B cell (primary cell): ENCODE results near the gene PDGFRA. TPM values are rescaled to one million over a fixed set of nuclear protein-coding genes. Genes with fewer than 3 reads are reported as not detected.
"Not testable (repeated sequence)": the region's sequence is repeated elsewhere in the genome, so short reads cannot be mapped to it uniquely, and the experiment has no call there.

Experiments used
- ATAC-seq: fragments of 200-7000 bp; cut with Tn5 transposase; one replicate; pipeline ENCODE4 v1.10.0; 2021; ENCODE audit warnings: low read depth, mild to moderate bottlenecking, moderate number of reproducible peaks, moderate library complexity
- CTCF ChIA-PET: fragments of 350-600 bp; sonication (Branson Sonifier 250); formaldehyde crosslinking; loops from one replicate; lab custom pipeline; 2021; ENCODE audit warnings: antibody characterized with exemption, inconsistent platforms; lab: Charles Lee
- POLR2A ChIA-PET: fragments of 350-600 bp; sonication (Branson Sonifier 250); formaldehyde crosslinking; loops from one replicate; lab custom pipeline; 2021; ENCODE audit warnings: antibody characterized with exemption; lab: Charles Lee
- DNase-seq: peaks from one replicate; pipeline ENCODE4 v3.0.0; 2013
- H2AFZ ChIP-seq: 2 replicates; pipeline ENCODE4 v1.6.1; 2012; ENCODE audit warnings: mild to moderate bottlenecking, low read depth, low read length; ENCODE audit not compliant: insufficient read depth, poor library complexity, severe bottlenecking
- H3K27ac ChIP-seq, 2 donors: 1 replicate in 1 of 2; 2 replicates in 1 of 2; pipeline ENCODE4 v1.5.1; 2012 to 2013; ENCODE audit warnings: low read length in 2 of 2, mild to moderate bottlenecking in 2 of 2, moderate library complexity in 1 of 2
- H3K27me3 ChIP-seq, 4 experiments: fragments of 200-600 bp in 1 of 4; sonication (generic) in 1 of 4; replicated peaks in 1 of 4; 1 replicate in 2 of 4; 2 replicates in 2 of 4; pipeline versions ENCODE4 v1.6.1 to v1.7.0; 2013 to 2016; ENCODE audit warnings: low read length in 3 of 4, mild to moderate bottlenecking in 2 of 4, mixed read lengths in 1 of 4, moderate library complexity in 1 of 4; ENCODE audit not compliant: insufficient read depth in 4 of 4, control insufficient read depth in 3 of 4; ENCODE audit errors: control extremely low read depth in 1 of 4
- H3K36me3 ChIP-seq, 2 experiments: replicated peaks in 1 of 2; 1 replicate in 1 of 2; 2 replicates in 1 of 2; pipeline versions ENCODE4 v1.6.1 to v1.7.1; 2013; ENCODE audit warnings: low read length in 1 of 2; ENCODE audit not compliant: insufficient read depth in 2 of 2, control insufficient read depth in 1 of 2; ENCODE audit errors: control extremely low read depth in 1 of 2, extremely low read depth in 1 of 2
- H3K4me1 ChIP-seq, 2 donors: fragments of 200-600 bp in 1 of 2; sonication (generic) in 1 of 2; 1 replicate in 1 of 2; 2 replicates in 1 of 2; pipeline versions ENCODE4 v1.5.1 to v1.6.1; 2013 to 2017; ENCODE audit warnings: low read length in 2 of 2; ENCODE audit not compliant: control insufficient read depth in 2 of 2, insufficient read depth in 2 of 2
- H3K4me2 ChIP-seq: replicated peaks from 2 replicates; pipeline ENCODE3; 2012; ENCODE audit warnings: mild to moderate bottlenecking, low read depth, low read length; ENCODE audit not compliant: poor library complexity, severe bottlenecking
- H3K4me3 ChIP-seq, 5 experiments: fragments of 200-600 bp in 1 of 5; sonication (generic) in 1 of 5; 1 replicate in 3 of 5; 2 replicates in 2 of 5; pipeline versions ENCODE4 v1.5.1 to v1.7.0; 2011 to 2016; ENCODE audit warnings: low read length in 4 of 5, mild to moderate bottlenecking in 4 of 5, low read depth in 2 of 5, control low read depth in 1 of 5, moderate library complexity in 1 of 5; ENCODE audit not compliant: insufficient read depth in 1 of 5; ENCODE audit errors: control extremely low read depth in 1 of 5, extremely low read depth in 1 of 5
- H3K79me2 ChIP-seq: fragments of 200-600 bp; sonication (generic); one replicate; pipeline ENCODE4 v1.6.0; 2016; ENCODE audit warnings: low read length; ENCODE audit not compliant: control insufficient read depth, insufficient read depth
- H3K9ac ChIP-seq: fragments of 200-600 bp; sonication (generic); 2 replicates; pipeline ENCODE4 v1.6.1; 2017; ENCODE audit warnings: mild to moderate bottlenecking, low read length, moderate library complexity
- H3K9me3 ChIP-seq, 3 donors: one replicate each; pipeline versions ENCODE4 v1.6.1 to v1.7.1; 2013; ENCODE audit warnings: low read length in 2 of 3; ENCODE audit not compliant: control insufficient read depth in 2 of 3, insufficient read depth in 1 of 3; ENCODE audit errors: control extremely low read depth in 1 of 3
- H4K20me1 ChIP-seq: 2 replicates; pipeline ENCODE4 v1.6.0; 2012; ENCODE audit warnings: mild to moderate bottlenecking, low read length; ENCODE audit not compliant: insufficient read depth, control insufficient read depth, poor library complexity, severe bottlenecking
- H3K27ac Mint-ChIP-seq: one replicate; pipeline ENCODE4 v1.8.0; 2021; ENCODE audit warnings: mixed read lengths
- H3K27me3 Mint-ChIP-seq: one replicate; pipeline ENCODE4 v1.8.0; 2021; ENCODE audit warnings: mixed read lengths
- H3K4me1 Mint-ChIP-seq: one replicate; pipeline ENCODE4 v1.8.0; 2021; ENCODE audit warnings: mixed read lengths
- H3K4me3 Mint-ChIP-seq: one replicate; pipeline ENCODE4 v1.8.0; 2021; ENCODE audit warnings: mixed read lengths
- H3K9me3 Mint-ChIP-seq: one replicate; pipeline ENCODE4 v1.8.0; 2022; ENCODE audit warnings: mixed read lengths; ENCODE audit not compliant: insufficient read depth
- EZH2 ChIP-seq: IDR thresholded peaks from 2 replicates; pipeline ENCODE4 v1.6.1; 2012; ENCODE audit warnings: borderline replicate concordance, low read depth, mild to moderate bottlenecking, moderate library complexity, low read length; ENCODE audit not compliant: insufficient read depth, poor library complexity, severe bottlenecking
- WGBS: methylation state at CpG from one replicate; pipeline ENCODE4 v1.1.5; 2013; ENCODE audit warnings: missing lambda C conversion rate; ENCODE audit not compliant: insufficient coverage; 5-methylcytosine and 5-hydroxymethylcytosine counted together
- intact Hi-C: fragments of 100-400 bp; cut with micrococcal nuclease; formaldehyde crosslinking; loops from one replicate; pipeline ENCODE4 v1.10.0; 2022
- polyA plus RNA-seq: library from polyadenylated mRNA; depleted of rRNA; stranded (reverse); fragments of >200 nt; gene quantifications from 2 replicates; pipeline ENCODE4 v1.2.3, GENCODE V29; 2012
- total RNA-seq, 2 donors: library from RNA; stranded (reverse); fragments of 120-200 nt in 1 of 2; gene quantifications; 1 replicate in 1 of 2; 2 replicates in 1 of 2; pipeline versions ENCODE4 v1.2.3 to v1.2.4, GENCODE V29; 2013 to 2022
- TF ChIP-seq, protein P1 (sequence below): fragments of 200-600 bp; IDR thresholded peaks from one replicate; pipeline ENCODE4 v1.8.0; 2022; ENCODE audit warnings: antibody characterized with exemption, mild to moderate bottlenecking

The PDGFRA gene
- total and polyA plus RNA-seq, 2 donors (not counting 1 experiment from before 2014, with no cell fraction given): not detected

DNA sequence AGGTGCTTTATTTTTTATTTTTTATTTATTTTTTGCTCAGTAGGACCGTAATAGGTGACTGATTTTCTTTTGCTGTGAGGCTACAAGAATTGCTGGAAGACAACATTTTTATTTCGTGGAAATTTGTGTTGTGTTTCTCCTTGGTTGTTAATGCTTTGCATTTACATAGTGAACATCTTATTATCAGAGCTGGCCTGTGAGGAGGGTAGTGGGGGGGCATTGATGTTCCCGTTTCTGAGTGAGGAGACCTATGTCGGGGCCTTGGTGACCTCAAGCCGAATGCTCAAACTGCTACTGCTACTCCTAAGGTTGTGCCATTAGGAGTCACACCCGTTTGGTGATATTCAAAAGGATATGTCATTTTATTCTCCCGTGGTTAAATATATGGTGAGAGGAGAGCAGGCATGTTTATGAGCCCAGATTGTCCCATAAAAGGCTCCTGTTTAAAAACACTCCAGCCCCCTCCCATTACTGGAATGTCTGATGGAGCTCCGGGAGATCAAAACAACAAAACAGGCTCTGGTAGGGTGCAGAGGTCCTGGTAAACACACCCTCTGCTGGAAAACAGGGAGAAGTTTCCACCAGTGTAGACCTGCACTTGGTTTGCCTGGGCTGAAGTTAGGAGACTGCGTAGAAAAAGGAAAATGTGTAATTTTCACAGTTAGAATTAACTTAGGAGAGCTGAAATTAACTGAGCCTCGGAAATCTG is 5.6 kb downstream of the PDGFRA start:
- peaks cover 41 to 45% of the 10 kb centered on the region in 2 donors for H3K4me1 ChIP-seq
- peaks cover 0 to 48% (median 30%) of the 10 kb centered on the region in 4 experiments for H3K27me3 ChIP-seq
- peak overlapping the region; percentile 86 for H3K4me3 Mint-ChIP-seq
- no peaks in the 10 kb centered on the region for H3K9me3 Mint-ChIP-seq
- TF ChIP-seq EZH2: no peak
- TF ChIP-seq, protein P1, sequence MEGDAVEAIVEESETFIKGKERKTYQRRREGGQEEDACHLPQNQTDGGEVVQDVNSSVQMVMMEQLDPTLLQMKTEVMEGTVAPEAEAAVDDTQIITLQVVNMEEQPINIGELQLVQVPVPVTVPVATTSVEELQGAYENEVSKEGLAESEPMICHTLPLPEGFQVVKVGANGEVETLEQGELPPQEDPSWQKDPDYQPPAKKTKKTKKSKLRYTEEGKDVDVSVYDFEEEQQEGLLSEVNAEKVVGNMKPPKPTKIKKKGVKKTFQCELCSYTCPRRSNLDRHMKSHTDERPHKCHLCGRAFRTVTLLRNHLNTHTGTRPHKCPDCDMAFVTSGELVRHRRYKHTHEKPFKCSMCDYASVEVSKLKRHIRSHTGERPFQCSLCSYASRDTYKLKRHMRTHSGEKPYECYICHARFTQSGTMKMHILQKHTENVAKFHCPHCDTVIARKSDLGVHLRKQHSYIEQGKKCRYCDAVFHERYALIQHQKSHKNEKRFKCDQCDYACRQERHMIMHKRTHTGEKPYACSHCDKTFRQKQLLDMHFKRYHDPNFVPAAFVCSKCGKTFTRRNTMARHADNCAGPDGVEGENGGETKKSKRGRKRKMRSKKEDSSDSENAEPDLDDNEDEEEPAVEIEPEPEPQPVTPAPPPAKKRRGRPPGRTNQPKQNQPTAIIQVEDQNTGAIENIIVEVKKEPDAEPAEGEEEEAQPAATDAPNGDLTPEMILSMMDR: peak; percentile 40
- ChIA-PET CTCF (interaction anchor here (0.6 to 4.5 kb wide), 35 partner anchors 10 to 1869 kb away, joined by 3 to 96 read pairs (median 5); no protein-coding TSS in a partner anchor), POLR2A (no interaction called here)
- H3K27me3 Mint-ChIP-seq: peaks cover 50% of the 10 kb centered on the region
- intact Hi-C loops: loop anchor here (1.0 to 5.0 kb wide), 6 partner anchors 304 to 1857 kb away; no protein-coding TSS in a partner anchor
- no peak overlapping the region for H3K9ac ChIP-seq
- no peak overlapping the region for H3K27ac Mint-ChIP-seq
- peaks cover 0 to 36% (median 0%) of the 10 kb centered on the region in 3 donors for H3K9me3 ChIP-seq
- no peaks in the 10 kb centered on the region for H3K36me3 ChIP-seq
- H4K20me1 ChIP-seq: no peaks in the 10 kb centered on the region
- H3K4me1 Mint-ChIP-seq: peaks cover 26% of the 10 kb centered on the region
- WGBS: 33% methylated on average over 8 of the region's 10 CpGs
- no peak overlapping the region for H3K27ac ChIP-seq
- ATAC-seq (peak; percentile 16), DNase-seq (no peak)
- no peaks in the 10 kb centered on the region for H3K79me2 ChIP-seq
- peak overlapping the region; percentile 93 for H3K4me2 ChIP-seq
- H3K4me3 ChIP-seq: peak overlapping the region in 2 of 5 experiments; percentile 44 to 70
- no peak overlapping the region for H2AFZ ChIP-seq

DNA sequence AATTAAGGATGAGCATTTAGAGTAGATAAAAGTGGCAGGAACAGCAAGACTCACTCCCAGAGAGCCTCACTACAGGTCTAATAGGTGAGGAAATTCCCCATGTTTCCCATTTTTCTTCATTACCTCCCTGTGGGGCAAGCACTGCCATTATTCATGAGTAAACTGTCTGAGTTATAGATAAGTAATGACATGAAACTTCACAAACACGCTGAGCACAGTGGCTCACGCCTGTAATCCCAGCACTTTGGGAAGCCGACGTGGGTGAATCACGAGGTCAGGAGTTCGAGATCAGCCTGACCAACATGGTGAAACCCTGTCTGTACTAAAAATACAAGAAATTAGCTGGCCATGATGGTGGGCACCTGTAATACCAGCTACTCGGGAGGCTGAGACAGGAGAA is 7.2 kb downstream of the PDGFRA start:
- H3K27ac Mint-ChIP-seq, H4K20me1 ChIP-seq, POLR2A ChIA-PET, H3K79me2 ChIP-seq, ATAC-seq, H3K9me3 Mint-ChIP-seq, intact Hi-C loops, H3K9ac ChIP-seq, DNase-seq, H3K4me3 ChIP-seq, H3K27ac ChIP-seq, H3K36me3 ChIP-seq, H2AFZ ChIP-seq, H3K4me3 Mint-ChIP-seq, H3K4me2 ChIP-seq: not testable (repeated sequence)
- Mint-ChIP-seq H3K4me1 (peaks cover 18% of the 10 kb centered on the region), H3K27me3 (peaks cover 40% of the 10 kb centered on the region)
- Histone ChIP-seq H3K4me1 (peaks cover 27 to 31% of the 10 kb centered on the region in 2 donors), H3K27me3 (peaks cover 0 to 36% (median 15%) of the 10 kb centered on the region in 4 experiments), H3K9me3 (peaks cover 0 to 20% (median 1%) of the 10 kb centered on the region in 3 donors)
- WGBS: 95% methylated on average over 7 of the region's 7 CpGs
- CTCF ChIA-PET: interaction anchor here (0.7 kb wide), 2 partner anchors 20 to 960 kb away, joined by 3 to 4 read pairs; no protein-coding TSS in a partner anchor
